ENCODE results near the gene DCTPP1. TPM values are rescaled to one million over a fixed set of nuclear protein-coding genes. Genes with fewer than 3 reads are reported as not detected.
A peak's percentile ranks its signal among the peaks of the same experiment; 100 is the strongest.

Gene DCTPP1
- total RNA-seq, 2 donors from 2014 or later: 3.3 to 15.0 TPM

DNA sequence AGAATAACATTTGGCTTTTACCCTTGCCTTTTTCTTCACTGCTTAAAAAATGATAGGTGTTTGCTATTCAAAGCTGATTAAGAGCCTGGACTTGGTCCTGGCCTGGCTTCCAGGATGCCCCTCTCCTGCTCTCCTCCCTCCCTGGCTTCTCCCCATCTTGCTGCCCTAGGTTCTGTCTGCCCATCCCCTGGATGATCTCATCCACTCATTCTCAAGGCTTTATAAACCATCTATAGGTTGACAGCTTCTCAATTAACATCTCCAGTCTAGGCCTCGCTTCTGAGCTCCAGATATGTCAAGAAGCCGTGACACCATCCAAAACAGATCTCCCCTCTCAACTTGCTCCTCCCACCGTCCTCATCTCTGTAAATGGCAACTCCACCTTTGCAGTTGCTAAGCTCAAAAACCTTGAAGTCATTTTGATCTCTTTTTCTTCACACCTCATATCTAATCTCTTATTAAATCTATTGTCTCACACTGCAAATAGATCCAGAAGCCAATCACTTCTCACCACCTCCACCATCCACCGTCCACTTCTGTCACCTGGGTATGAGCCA lies 13.7 kb downstream of the DCTPP1 start:
- WGBS, 2 donors: 81 to 86% methylated on average over 4 of the region's 4 CpGs
- TF ChIP-seq POLR2A (IDR thresholded peaks at IDR 0.05): no peak
- TF ChIP-seq, protein P1, sequence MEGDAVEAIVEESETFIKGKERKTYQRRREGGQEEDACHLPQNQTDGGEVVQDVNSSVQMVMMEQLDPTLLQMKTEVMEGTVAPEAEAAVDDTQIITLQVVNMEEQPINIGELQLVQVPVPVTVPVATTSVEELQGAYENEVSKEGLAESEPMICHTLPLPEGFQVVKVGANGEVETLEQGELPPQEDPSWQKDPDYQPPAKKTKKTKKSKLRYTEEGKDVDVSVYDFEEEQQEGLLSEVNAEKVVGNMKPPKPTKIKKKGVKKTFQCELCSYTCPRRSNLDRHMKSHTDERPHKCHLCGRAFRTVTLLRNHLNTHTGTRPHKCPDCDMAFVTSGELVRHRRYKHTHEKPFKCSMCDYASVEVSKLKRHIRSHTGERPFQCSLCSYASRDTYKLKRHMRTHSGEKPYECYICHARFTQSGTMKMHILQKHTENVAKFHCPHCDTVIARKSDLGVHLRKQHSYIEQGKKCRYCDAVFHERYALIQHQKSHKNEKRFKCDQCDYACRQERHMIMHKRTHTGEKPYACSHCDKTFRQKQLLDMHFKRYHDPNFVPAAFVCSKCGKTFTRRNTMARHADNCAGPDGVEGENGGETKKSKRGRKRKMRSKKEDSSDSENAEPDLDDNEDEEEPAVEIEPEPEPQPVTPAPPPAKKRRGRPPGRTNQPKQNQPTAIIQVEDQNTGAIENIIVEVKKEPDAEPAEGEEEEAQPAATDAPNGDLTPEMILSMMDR (IDR thresholded peaks at IDR 0.05): no peak
- no peak for ATAC-seq
- H3K9me3 ChIP-seq: no peaks in the 10 kb centered on the region
- DNase-seq: no peak
- H3K4me3 ChIP-seq: no peak overlapping the region
- H3K36me3 ChIP-seq (replicated peaks in 1 of 2; ENCODE audit: insufficient read depth in 1 of 2, low read depth in 2 of 2): no peaks in the 10 kb centered on the region
- H3K27me3 ChIP-seq: no peaks in the 10 kb centered on the region
- intact Hi-C loops (cut with DNase I): no loop called here
- no peak overlapping the region for H3K27ac ChIP-seq
- peaks cover 35% of the 10 kb centered on the region for H3K4me1 ChIP-seq

DNA sequence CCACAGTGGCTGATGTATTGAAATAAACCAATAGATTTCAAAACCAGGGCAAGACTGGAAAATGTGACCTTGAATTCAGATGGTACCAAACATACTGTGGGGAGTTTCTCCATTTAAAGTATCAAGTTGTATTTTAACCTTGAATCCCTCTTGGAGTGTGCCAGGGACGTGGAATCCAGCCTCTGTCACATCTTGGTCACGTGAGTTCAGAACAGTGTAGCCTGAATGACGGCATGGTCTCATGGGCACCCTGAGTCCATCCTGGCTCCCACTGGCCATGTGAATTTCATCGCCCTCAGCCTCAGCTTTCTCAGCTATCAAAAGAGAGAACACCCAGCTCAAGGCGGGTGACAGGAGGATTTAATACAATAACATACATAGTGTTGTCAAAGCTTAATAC lies 15.7 kb downstream of the DCTPP1 start:
- TF ChIP-seq, protein P1 (IDR thresholded peaks at IDR 0.05): no peak
- no peak for TF ChIP-seq POLR2A (IDR thresholded peaks at IDR 0.05)
- H3K9me3 ChIP-seq: no peaks in the 10 kb centered on the region
- H3K27ac ChIP-seq: peak overlapping the region; percentile 76 to 86 (median 84)
- WGBS, 2 donors: 44 to 51% methylated on average over 5 of the region's 5 CpGs
- peak; percentile 56 to 78 (median 72) for DNase-seq
- no peak overlapping the region for H3K4me3 ChIP-seq
- no peaks in the 10 kb centered on the region for H3K27me3 ChIP-seq
- peak; percentile 24 for ATAC-seq
- H3K36me3 ChIP-seq (replicated peaks in 1 of 2; ENCODE audit: insufficient read depth in 1 of 2, low read depth in 2 of 2): no peaks in the 10 kb centered on the region
- intact Hi-C loops (cut with DNase I): no loop called here
- H3K4me1 ChIP-seq: peaks cover 45% of the 10 kb centered on the region

DNA sequence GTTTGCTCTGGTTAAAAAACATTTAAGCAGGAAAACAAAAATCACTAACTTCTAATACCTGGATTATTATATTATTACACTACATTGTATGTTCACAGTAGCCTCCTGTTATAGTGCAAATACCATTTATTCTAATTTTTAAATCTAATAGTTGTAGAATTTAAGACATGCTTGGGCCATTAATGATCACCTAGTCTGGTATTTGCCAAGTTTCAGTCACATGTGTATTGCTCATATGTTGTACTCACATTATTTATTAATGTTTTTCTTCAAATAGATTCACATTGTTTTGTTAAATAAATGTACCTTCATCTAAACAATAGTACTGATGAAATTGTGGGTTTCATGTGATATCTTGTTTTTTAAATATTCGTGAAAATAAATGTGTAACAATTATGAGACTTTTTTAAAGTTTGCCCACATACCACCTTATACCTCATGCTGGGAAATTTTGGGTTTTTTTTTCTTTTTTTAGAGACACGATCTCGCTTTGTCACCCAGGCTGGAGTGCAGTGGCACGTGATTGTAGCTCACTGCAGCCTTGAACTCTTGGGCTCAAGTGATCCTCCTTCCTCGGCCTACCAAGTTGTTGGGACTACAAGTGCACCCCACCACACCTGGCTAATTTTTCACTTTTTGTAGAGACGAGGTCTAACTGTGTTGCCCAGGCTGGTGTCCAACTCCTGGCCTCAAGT lies 16.6 kb downstream of the DCTPP1 start:
- ATAC-seq (no peak), DNase-seq (no peak)
- Histone ChIP-seq H3K4me1 (peaks cover 51% of the 10 kb centered on the region), H3K27me3 (no peaks in the 10 kb centered on the region), H3K36me3 (replicated peaks in 1 of 2; ENCODE audit: insufficient read depth in 1 of 2, low read depth in 2 of 2) (no peaks in the 10 kb centered on the region), H3K9me3 (no peaks in the 10 kb centered on the region), H3K4me3 (no peak overlapping the region), H3K27ac (peak overlapping the region; percentile 76 to 86 (median 84))
- TF ChIP-seq, protein P1 (IDR thresholded peaks at IDR 0.05): no peak
- TF ChIP-seq POLR2A (IDR thresholded peaks at IDR 0.05): no peak
- intact Hi-C loops (cut with DNase I): no loop called here
- 62 to 64% methylated on average over 6 of the region's 6 CpGs for WGBS, 2 donors

DNA sequence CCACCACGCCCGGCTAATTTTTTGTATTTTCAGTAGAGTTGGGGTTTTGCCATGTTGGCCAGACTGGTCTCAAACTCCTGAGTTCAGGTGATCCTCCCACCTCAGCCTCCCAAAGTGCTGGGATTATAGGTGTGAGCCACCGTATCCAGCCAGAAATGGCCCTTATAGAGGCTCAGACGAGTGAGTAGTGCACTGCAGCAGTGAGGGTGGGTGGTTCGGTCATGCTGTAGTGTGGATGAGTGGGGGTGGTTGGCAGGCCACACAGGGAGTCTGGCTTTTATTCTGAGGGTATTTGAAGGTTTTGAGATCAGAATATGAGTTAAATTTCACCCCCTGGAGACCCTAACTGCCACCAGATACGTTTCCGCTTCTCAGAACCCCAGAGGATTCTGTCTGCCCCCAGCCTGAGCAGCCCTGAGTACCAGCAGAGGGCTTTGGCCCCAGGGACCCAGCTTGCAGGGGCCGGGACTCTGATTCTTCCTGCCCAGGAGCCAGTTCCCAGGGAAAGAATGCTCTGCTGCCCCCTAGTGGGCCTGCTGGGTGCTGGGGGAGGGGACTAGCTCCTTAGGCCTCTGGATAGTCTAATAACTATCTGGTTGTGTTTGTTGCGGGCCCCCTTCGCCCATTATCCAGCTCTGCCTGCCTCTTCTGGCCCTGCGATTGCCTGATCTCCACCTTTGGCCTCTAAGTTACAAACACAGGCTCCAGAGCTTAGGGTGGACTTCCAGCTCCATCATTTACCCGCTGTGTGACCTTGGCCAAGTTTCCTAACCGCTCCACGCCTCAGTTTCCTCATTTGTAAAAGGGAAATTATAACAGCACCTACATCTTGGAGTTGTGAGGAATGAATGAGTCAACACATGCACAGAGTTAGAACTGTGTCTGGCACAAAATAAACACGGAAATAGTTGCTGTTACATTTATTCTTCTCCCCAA lies 20.4 kb downstream of the DCTPP1 start:
- Histone ChIP-seq H3K27ac (peak overlapping the region; percentile 36 to 68 (median 50)), H3K27me3 (no peaks in the 10 kb centered on the region), H3K36me3 (replicated peaks in 1 of 2; ENCODE audit: insufficient read depth in 1 of 2, low read depth in 2 of 2) (no peaks in the 10 kb centered on the region), H3K4me1 (peaks cover 52% of the 10 kb centered on the region), H3K9me3 (no peaks in the 10 kb centered on the region), H3K4me3 (no peak overlapping the region)
- TF ChIP-seq POLR2A (IDR thresholded peaks at IDR 0.05): no peak
- TF ChIP-seq, protein P1 (IDR thresholded peaks at IDR 0.05): peak; percentile 93 to 97 (median 96)
- 34 to 45% methylated on average over 10 to 15 of the region's 15 CpGs for WGBS, 2 donors
- ATAC-seq: peak; percentile 70
- intact Hi-C loops (cut with DNase I): no loop called here
- DNase-seq: peak; percentile 91 to 95 (median 93)

Data from body of pancreas (tissue), 4 donors.